Hematopoietic multipotent progenitor cell treated with erythropoietin and hydrocortisone succinate and interleukin-3 and kit ligand, for 15 days (in vitro differentiated cells): ENCODE data around the gene RCE1.

Experiments
- DNase-seq: peaks from one replicate; pipeline ENCODE4 v3.0.0-alpha.2; 2015; ENCODE audit warnings: low spot score

RCE1 gene

DNA sequence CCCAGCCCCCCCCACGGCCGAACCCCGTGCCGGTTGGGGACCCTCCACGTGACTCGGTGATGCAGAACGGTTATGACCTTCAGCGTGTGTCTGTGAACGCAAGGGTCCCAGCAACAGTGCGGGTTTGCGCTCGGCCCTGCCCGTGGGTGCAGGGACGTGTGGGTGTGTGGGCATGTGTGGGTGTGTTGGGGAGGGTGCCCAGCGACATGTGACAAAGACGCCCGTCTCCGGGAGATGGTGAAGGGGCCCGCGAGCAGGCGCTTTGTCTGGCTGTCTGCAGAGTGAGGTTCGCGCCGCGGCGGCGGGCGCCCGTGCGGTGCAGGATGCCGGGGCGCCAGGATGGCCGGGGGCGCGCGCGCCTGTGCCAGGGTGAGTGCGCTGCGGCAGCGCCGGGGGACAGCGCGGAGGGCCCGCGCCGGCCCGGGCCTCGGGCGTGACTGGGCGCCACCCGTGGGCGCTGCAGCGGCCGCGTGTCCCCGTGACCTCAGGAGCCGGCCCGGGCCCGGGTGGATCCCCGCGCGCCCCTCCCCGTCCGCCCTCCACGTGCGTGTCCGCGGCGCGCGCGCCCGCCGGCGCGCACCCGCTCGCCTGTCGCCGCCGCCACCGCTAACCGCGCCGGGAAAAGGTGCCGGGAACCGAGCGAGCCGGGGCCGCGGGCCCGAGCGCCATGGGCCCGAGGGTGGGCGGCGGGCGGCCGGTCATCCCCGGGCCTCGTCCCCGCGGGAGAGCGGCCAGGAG lies 13.4 kb downstream of the RCE1 start, which contains the start of gene LRFN4:
Gene LRFN4 (plus strand): TSS at position 569 of the 738 bp plus-strand sequence. CDS start 681 bp downstream, outside the sequence.
- DNase-seq: no peak

DNA sequence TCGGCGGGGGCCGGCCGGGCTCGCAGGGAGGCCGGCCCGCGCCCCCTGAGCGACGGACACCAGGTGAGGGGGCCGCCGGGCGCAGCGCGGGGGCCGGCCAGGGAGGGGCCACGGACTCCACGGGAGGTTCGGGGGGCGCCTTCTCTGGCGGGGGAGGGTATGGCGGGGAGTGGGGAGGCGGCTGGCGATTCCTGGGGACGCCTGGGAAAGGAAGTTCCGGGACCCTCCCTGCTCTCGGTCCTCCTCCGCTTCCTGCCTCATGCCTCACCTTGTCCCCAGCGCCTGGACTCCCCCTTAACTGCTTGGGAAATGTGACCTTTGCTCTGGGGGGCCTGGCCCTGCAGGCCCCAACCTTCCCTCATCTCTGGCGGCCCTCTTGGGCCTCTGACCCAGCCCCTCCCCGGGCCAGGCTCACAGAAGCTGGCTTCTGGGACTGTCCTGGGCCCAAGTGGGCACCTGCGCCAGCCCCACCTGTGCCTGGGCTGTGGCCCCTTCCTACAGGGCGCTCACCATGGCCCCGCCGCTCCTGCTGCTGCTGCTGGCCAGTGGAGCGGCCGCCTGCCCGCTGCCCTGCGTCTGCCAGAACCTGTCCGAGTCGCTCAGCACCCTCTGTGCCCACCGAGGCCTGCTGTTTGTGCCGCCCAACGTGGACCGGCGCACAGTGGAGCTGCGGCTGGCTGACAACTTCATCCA lies 14.1 kb downstream of the RCE1 start:
- no peak for DNase-seq

DNA sequence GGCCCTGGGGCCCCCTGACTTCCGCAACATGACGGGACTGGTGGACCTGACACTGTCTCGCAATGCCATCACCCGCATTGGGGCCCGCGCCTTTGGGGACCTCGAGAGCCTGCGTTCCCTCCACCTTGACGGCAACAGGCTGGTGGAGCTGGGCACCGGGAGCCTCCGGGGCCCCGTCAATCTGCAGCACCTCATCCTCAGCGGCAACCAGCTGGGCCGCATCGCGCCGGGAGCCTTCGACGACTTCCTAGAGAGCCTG lies 14.6 kb downstream of the RCE1 start:
- DNase-seq: no peak

DNA sequence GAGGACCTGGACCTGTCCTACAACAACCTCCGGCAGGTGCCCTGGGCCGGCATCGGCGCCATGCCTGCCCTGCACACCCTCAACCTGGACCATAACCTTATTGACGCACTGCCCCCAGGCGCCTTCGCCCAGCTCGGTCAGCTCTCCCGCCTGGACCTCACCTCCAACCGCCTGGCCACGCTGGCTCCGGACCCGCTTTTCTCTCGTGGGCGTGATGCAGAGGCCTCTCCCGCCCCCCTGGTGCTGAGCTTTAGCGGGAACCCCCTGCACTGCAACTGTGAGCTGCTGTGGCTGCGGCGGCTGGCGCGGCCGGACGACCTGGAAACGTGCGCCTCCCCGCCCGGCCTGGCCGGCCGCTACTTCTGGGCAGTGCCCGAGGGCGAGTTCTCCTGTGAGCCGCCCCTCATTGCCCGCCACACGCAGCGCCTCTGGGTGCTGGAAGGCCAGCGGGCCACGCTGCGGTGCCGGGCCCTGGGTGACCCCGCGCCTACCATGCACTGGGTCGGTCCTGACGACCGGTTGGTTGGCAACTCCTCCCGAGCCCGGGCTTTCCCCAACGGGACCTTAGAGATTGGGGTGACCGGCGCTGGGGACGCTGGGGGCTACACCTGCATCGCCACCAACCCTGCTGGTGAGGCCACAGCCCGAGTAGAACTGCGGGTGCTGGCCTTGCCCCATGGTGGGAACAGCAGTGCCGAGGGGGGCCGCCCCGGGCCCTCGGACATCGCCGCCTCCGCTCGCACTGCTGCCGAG lies 15.1 kb downstream of the RCE1 start:
- DNase-seq: no peak

DNA sequence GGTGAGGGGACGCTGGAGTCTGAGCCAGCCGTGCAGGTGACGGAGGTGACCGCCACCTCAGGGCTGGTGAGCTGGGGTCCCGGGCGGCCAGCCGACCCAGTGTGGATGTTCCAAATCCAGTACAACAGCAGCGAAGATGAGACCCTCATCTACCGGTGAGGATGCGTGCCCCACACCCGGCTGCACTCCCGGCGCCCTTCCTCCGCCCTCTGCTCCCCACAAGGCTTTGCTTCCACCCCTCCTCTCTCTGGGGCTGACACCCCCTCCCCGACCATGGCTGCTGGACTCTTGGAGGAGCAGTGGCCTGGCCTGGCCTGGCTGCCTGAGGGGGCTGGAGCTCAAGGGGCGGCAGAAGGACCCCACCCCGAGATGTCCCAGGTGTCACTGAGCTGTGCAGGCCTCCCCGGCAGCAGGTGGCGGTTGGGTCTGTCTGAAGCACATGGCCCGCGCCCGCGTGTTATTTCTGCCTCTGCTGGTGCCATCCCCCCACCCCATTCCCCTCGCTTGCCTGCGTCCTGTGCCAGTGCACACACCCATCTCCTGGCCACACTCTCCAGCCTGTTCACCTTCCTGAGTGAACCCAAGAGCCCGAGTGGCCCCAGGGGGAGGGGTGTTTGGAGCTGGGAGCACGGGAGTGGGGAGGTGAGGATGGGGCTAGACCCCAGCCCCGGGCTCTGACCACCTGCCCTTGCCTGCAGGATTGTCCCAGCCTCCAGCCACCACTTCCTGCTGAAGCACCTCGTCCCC lies 15.9 kb downstream of the RCE1 start:
- DNase-seq: no peak

DNA sequence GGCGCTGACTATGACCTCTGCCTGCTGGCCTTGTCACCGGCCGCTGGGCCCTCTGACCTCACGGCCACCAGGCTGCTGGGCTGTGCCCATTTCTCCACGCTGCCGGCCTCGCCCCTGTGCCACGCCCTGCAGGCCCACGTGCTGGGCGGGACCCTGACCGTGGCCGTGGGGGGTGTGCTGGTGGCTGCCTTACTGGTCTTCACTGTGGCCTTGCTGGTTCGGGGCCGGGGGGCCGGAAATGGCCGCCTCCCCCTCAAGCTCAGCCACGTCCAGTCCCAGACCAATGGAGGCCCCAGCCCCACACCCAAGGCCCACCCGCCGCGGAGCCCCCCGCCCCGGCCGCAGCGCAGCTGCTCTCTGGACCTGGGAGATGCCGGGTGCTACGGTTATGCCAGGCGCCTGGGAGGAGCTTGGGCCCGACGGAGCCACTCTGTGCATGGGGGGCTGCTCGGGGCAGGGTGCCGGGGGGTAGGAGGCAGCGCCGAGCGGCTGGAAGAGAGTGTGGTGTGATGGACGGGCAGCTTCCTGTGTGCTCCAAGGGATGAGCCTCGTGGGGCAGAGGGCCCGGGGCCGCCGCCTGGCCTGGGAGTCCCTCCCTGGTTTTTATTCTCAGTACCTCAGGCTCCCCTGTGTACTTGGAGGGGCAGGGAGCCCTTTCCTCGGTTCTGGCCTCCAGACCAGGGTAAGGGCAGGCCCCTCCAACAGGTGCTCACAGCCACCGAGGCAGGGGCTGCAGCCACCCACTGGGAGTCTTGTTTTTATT lies 16.6 kb downstream of the RCE1 start:
- DNase-seq: no peak

DNA sequence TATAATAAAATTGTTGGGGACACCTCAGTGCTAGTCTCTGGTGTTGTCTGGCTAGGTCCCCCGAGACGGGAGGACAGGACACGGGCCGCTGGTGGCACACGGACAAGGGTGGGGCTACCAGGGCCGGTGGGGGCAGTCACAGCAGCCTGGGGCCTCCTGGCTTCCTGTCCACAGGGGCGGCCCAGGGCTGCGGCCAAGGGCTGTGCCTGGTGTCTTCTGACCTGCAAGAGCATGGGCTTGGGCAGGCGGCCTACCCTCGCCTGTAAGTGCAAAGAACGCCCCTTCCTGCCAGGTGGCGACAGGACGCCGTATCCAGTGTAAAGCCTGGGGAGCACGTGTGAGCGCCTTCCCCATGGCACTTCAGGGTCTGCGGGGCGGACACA lies 17.2 kb downstream of the RCE1 start:
- DNase-seq: no peak

DNA sequence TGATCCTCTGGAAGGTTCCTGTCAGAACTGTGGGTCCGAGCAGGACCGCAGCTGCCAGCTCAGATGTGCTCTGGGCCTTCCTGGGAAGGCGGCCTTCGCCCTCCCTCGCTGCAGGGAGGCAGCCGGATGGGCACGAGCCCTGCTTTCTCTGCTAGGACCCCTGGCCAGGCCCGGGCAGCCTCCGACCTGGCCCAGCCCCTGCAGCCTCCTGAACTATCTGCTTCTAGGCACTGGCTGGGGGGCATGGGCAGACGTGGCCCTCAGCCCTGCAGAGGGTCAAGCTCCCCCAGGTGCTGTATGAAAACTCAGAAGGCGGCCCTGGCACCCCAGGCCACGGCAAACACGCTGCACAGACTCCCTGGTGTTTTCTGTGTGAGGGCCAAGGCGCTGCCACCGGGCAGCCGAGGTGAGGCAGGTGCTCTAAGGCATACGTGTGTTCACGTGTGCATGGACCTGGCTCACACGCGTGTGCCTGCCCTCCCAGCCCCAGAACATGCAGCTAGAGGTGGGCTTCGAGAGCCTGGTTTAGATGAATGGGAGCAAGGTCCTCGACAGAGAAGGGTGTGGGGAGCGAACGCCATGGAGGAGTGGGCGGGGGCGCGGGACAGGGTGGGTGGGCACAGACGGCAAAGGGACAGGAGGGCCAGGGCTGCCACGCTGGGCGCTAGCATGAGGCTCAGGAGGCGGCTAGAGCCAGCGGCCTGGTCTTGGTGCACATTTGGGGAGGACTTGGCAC lies 18.0 kb downstream of the RCE1 start:
- no peak for DNase-seq

DNA sequence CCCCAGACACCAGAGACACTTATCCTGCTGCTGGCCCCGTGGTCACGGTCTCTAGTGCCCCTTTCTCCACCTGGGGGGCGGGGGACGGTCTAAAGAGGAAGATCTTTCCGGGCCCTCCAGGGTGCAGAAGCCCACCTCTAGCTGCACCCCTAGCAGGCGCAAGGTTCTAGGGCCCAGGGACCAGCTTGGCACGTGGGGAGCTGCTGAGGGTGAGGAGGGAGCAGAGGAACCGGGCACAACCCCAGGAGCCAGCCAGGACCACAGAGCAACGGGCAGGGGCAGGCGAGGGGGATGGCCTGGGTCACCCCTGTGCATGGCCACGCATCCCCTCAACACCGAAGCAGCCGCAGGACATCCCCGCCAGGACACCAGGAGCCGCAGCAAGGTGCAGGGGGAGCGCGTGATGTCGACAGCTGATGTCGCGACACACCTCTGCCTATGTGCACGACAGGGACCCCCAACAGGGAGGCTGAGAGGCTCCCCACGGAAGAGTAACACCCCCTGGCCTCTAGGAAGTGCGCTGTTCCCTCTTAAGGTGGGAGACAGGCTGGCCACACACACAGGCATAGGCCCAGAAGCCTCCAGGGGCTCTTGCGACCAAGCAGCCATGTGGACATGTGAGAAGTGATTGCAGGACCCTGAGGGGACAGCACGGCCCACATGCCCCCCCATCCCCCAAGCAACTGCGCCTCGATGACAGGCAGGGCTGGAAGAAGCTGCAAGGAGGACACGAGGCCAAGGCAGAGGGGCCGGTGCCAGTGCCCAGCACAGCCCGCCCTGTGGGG lies 18.7 kb downstream of the RCE1 start:
- no peak for DNase-seq

DNA sequence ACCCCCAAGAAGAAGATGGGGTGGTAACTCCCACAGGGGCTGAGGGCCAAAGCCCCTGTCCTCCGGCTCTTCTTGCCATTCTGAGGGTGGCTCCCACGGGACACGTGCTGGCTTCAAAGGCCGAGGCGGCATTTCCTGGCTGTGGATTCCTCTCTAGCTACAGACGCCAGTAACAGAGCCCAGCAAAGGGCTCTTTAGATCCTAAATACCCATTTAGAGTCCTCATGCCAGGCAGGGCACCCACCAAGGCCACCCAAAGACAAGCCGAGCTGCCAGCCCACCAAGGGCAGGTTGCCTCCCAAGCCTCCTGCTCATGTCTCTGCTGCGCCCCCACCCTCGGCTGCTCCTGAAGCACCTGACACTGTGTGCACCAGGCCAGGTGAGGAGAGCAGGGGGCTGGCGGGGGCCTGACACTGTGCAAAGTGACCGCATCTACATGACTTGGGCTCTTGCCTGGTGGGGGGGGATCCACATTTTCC lies 19.4 kb downstream of the RCE1 start:
- DNase-seq: no peak

DNA sequence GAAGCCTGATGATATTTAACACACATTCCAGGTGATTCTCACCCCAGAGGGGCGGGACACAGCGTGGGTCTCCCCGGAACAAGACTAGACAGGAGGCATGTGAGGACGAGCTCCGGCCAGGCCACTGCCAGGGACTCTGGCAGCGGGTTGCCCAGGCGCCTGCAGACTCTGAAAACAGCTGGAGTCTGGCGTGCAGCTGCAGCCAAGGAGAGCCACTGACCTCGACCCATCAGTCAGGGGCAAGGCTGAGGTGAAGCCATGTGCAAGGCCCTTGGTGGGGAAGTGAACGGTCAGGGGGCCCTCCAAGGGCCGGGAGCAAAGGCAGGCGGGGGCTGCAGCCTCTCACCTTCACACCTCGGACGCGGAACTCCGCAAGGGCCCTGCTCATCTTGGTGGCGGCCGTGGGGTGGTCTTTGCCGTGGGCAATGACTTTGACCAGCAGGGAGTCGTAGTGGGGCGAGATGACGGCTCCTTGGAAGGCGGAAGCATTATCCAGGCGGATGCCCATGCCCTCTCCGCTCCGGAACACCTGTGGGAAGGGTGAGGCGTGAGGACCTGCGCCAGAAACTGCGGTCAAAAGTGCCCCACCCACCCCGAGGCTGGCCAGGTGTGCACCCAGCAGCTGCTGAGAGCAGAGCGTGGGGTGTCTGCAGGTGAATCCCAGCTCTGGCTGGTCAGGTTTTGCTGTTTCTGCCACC lies 20.3 kb downstream of the RCE1 start:
- DNase-seq: no peak

DNA sequence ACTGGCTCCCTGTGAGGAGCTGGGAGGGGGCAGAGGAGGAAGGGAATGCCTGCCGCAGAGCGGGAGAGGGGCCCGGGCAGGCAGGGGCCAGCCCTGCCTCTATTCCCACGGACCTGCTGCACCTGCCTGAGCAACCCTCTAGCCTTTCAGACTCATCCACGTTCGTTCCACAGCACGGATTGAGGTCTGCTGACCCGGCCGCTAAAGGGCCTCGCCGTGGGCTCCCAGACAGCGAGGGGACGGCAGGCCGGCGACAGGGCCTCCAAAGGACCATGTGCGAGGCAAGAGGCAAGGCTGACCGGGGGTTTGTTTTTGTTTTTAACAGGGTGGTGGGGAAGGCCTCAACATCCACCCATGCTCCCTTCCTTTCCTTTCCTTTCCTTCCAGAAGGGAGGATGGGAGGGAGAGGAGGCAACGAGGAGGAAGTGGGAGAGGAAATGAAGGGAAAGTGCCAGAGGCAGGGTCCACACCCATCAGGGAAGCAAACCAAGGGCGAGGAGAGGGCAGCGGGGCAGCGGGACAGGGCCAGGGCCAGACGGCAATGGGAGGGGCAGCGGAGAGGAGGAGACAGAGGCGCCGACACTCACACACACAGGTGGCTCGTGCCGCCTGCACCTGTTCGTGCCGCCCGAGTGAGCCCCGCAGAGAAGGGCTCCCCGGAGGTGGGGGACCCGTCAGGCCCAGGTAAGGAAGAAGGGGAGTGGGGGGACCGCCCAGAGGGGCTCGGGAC lies 21.1 kb downstream of the RCE1 start:
- no peak for DNase-seq

DNA sequence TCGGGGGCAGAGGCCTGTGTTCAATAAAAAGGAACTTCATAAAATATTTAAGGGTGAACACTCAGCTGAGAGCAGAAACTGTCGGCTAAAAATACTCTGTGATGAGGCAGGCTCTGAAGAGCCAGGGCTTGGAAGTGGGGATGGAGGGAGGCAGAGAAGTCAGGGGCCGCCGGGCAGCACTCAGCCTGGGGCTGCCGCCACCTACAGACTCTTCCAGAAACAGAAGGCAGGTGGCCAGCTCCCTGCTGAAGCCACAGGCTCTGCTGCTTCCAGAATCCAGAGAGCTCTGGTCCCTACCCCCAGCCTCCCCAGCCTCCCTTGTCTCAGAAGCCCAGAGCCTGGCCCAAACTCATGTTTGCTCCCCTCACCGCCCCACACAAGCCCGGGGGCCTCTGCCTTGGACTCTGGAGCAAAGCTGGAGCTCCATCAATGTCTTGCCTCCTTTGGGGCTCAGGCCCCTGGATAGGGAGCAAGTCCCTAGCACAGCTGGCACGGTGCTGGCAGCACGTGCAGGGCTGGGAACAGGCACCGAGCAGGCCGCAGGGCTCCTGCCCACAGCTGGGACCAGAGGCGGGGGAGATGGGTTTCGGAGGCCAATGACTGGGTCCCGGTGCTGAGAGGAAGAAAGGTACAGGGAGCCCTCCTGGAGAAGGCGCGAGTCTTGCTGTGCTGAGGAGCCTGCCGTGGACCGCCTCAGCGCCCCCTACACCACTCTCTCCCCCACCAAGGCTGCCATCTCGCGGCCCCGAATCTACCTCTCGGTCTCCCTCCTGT lies 21.9 kb downstream of the RCE1 start:
- no peak for DNase-seq

DNA sequence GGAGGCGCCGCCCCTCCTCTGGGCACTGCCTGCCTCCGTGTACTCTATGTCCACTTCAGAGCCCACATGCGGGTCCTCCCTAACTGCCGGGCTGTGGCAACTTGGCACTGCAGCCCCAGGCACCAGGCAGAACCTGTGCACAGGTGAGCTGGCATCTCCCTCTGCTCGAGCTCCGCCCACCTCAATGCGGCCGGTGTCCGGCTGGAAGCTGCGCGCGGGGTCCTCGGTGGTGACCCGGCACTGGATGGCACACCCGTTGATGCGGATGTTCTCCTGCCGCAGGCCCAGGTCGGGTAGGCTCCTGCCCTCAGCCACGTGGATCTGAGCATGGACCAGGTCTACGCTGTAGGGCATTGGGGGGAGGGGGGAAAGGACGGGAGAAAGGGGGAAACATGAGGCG lies 22.8 kb downstream of the RCE1 start:
- no peak for DNase-seq

DNA sequence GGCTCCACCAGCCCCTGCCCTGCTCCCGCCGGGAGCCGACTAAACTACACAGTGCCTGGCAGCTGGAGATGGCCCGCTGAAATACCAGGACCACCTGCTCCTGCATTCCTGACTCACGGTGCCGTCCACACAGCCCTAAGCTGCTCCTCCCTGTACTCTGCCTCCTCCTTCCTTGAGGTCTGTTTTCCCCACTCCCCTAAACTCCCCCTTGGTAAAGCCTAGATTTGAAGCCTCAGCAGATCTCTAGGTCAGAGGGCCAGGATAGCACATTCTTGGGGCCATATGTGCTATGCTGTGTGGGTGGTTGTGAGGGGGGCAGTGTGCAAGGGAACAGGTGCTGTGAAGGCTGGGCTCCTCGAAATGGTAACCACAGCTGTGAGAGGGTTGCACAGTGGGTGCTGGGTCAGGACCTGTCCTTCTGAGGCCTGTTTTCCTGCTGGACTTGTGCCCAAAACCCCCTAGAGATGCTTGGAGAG lies 23.3 kb downstream of the RCE1 start:
- DNase-seq: no peak

DNA sequence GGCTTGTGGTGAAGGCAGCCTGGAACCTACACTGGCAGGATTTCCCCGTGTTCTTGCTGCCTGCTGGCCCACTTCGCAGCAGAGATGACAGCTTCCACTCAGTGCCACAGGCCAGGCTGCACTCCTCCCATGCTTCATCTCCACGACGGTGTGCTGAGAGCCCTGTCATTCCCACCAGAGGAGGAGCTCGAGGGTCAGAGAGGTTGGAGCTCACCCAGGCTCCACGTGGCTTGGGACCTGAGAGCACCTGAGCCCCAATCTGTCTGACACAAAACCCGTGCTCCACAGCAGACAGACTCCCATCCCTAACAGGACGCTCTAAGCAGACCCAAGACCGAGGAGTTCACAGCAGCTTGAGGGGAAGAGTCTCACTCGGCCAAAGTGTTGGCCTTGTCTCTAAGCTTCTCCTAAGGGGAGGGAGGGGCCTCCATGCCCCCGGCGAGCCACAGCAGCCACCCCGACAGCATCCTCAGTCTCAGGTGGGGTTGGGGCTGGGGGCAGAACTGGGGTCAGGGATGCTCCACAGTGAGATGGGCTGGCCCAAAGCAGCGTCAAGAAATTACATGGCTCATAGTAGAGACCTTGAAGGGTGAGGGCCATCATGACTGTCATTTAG lies 24.3 kb downstream of the RCE1 start:
- no peak for DNase-seq

DNA sequence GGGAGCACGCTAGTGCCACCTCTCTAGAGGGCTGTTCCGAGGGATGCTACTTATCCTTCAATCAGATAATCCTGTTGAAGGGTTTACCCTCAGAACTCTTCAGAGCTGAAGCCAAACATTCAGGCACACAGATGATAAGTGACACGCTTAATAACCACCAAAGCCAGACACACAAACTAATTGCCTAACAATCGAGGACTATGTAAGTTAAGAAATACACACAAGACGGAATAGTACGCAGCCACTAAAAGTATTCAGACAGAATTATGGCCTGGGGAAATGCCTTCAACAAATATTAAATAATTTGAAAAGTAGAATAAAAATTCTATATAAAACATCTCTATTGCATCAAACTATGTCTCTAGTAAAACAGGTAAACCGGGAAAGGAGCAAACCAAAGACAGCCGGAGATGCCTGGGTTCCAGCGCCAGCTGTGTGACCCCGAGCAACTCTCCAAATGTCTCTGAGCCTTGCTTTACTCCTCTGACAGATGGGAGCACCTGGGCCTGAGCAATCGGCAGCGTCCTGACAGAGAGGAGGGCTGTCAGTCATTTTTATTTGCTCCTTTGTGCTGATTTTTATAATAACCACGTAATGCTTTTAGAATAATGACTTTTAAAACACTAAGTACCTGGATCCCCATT lies 25.0 kb downstream of the RCE1 start:
- DNase-seq: no peak
